ENCODE measurements around the gene MAP4K3.
"Not testable (repeated sequence)": the region's sequence is repeated elsewhere in the genome, so short reads cannot be mapped to it uniquely, and the experiment has no call there.

The MAP4K3 gene

DNA sequence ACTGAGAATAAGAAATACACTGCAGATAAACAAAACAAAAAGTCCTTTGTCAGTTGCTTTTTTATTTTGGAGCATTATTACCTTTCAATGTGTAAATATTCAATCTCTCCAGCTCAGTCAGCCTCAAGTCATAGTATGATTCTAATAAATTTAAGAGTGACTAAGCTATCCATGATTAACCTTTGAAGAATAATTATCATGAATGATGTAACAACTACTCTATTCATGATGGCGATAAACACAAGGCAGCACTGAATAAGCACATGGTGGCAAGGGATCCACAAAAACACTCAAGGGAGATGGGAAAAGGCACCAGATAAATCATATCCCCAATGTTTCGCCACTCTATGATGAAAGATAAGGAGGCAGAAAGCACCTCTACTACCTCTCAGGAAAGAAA lies 67.0 kb downstream of the MAP4K3 start:
- intact Hi-C loops (cut with DNase I; ENCODE audit: low total_unique reads): no loop called here
- Histone ChIP-seq H3K27ac (no peak overlapping the region), H3K36me3 (peaks cover 0 to 11% (median 3%) of the 10 kb centered on the region in 3 donors), H3K4me3 (no peak overlapping the region), H3K4me1 (no peaks in the 10 kb centered on the region), H3K27me3 (no peaks in the 10 kb centered on the region), H3K9me3 (no peaks in the 10 kb centered on the region)
- no peak for DNase-seq
- no peak for TF ChIP-seq CTCF (IDR thresholded peaks at IDR 0.05)

DNA sequence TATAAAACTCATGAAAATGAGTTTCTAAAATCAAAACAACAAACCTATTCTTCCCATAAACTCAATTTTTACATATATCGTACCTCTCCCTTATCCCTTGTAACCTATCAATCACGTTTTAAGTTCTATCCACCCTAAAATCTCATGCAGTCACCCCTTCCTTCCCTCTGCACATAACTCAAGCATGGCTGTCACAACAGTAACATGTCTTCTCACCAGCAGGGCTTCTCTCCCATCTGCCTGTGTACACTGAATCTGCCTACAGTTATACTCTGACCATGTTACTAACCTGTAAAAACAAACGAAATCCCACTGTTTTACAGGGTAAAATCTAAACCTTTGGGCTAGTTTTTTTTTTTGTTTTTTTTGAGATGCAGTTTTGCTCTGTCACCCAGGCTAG lies 68.2 kb downstream of the MAP4K3 start:
- no peak for DNase-seq
- Histone ChIP-seq H3K4me1 (no peaks in the 10 kb centered on the region), H3K9me3 (no peaks in the 10 kb centered on the region), H3K36me3 (peaks cover 0 to 3% (median 0%) of the 10 kb centered on the region in 3 donors), H3K27ac (no peak overlapping the region), H3K4me3 (no peak overlapping the region), H3K27me3 (no peaks in the 10 kb centered on the region)
- TF ChIP-seq CTCF (IDR thresholded peaks at IDR 0.05): no peak
- intact Hi-C loops (cut with DNase I; ENCODE audit: low total_unique reads): no loop called here

- intact Hi-C loops (cut with DNase I; ENCODE audit: low total_unique reads): no loop called here
- H3K9me3 ChIP-seq: no peaks in the 10 kb centered on the region
- H3K4me1 ChIP-seq: no peaks in the 10 kb centered on the region
- H3K27me3 ChIP-seq: no peaks in the 10 kb centered on the region
- no peak for TF ChIP-seq CTCF (IDR thresholded peaks at IDR 0.05)
- H3K4me3 ChIP-seq: no peak overlapping the region
- no peak overlapping the region for H3K27ac ChIP-seq
- H3K36me3 ChIP-seq: peaks cover 0 to 3% (median 0%) of the 10 kb centered on the region in 3 donors
- no peak for DNase-seq
Measured at GRCh38 chr2:39368376-39368775, 68.7 kb downstream of the MAP4K3 start.

DNA sequence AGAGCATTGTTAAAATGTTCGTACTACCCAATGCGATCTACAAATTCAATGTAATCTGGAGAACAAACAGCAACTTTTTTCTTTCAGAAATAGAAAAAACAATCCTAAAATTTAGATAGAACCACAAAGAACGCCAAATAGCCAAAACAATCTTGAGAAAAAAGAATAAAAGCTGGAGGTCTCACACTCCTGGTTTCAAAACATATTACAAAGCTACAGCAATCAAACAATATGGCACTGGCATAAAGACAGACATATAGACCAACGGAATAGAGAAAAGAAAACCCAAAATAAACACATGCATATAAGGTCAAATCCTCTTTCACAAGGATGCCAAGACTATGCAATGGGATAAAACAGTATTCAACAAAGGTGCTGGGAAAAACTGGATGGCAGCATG lies 74.5 kb downstream of the MAP4K3 start:
- H3K4me3 ChIP-seq: no peak overlapping the region
- DNase-seq: no peak
- H3K27ac ChIP-seq: no peak overlapping the region
- H3K4me1 ChIP-seq: no peaks in the 10 kb centered on the region
- no peak for TF ChIP-seq CTCF (IDR thresholded peaks at IDR 0.05)
- H3K27me3 ChIP-seq: no peaks in the 10 kb centered on the region
- peaks cover 0 to 5% (median 4%) of the 10 kb centered on the region in 3 donors for H3K36me3 ChIP-seq
- intact Hi-C loops (cut with DNase I; ENCODE audit: low total_unique reads): no loop called here
- H3K9me3 ChIP-seq: peaks cover 0 to 16% (median 13%) of the 10 kb centered on the region in 3 donors

DNA sequence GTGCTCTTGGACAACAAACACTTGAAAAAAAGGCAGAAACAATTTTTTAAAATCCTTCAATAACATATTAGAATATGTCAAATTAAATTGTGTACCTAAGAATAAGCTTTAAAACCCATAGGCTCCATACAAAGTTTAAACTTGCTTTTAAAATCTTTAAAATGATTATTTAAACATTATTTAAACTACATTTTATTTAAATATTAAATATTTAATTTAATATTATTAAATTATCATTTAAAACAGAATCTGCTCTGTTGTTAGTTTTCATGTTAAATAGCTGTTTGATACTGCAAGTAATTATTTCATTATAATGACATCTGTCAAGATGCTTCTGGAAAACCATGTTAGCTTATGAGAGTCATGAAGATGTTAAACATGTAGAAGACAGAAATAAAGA lies 75.6 kb downstream of the MAP4K3 start:
- Histone ChIP-seq H3K27me3 (no peaks in the 10 kb centered on the region), H3K27ac (no peak overlapping the region), H3K9me3 (peaks cover 0 to 16% (median 13%) of the 10 kb centered on the region in 3 donors), H3K4me3 (no peak overlapping the region), H3K4me1 (peaks cover 0 to 5% (median 0%) of the 10 kb centered on the region in 4 donors), H3K36me3 (peaks cover 0 to 5% (median 4%) of the 10 kb centered on the region in 3 donors)
- no peak for TF ChIP-seq CTCF (IDR thresholded peaks at IDR 0.05)
- DNase-seq: no peak
- intact Hi-C loops (cut with DNase I; ENCODE audit: low total_unique reads): no loop called here

DNA sequence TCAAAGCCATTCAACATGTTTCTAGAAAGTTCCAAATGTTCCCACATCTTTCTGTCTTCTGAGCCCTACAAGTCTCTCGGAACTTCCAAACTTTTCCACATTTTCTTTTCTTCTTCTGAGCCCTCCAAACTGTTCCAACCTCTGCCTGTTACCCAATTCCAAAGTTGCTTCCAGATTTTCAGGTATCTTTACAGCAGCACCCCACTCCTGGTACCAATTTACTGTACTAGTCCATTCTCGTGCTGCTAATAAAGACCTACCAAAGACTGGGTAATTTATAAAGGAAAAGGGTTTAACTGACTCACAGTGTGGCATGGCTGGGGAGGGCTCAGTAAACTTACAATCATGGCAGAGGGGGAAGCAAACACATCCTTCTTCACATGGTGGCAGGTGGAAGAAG lies 76.7 kb downstream of the MAP4K3 start:
- H3K4me1 ChIP-seq; H3K4me3 ChIP-seq; intact Hi-C loops (cut with DNase I; ENCODE audit: low total_unique reads); H3K27ac ChIP-seq; H3K36me3 ChIP-seq; H3K27me3 ChIP-seq; DNase-seq: not testable (repeated sequence)
- H3K9me3 ChIP-seq: peaks cover 0 to 16% (median 13%) of the 10 kb centered on the region in 3 donors
